Endodermal cell (in vitro differentiated cells): ENCODE data around the gene PDE4A. TPM values are rescaled to one million over a fixed set of nuclear protein-coding genes. Genes with fewer than 3 reads are reported as not detected.
A peak's percentile ranks its signal among the peaks of the same experiment; 100 is the strongest.

Experiments used
- DNase-seq: peaks from one replicate; pipeline ENCODE4 v3.0.0-alpha.2; 2017
- H3K27ac ChIP-seq: 2 replicates; pipeline ENCODE4 v1.5.1; 2013; ENCODE audit warnings: mild to moderate bottlenecking, low read depth, low read length, moderate library complexity
- H3K27me3 ChIP-seq: 2 replicates; pipeline ENCODE4 v1.6.1; 2013; ENCODE audit warnings: mild to moderate bottlenecking, low read length, moderate library complexity; ENCODE audit not compliant: insufficient read depth, control insufficient read depth, poor library complexity, severe bottlenecking
- H3K36me3 ChIP-seq: 2 replicates; pipeline ENCODE4 v1.7.0; 2013; ENCODE audit warnings: mild to moderate bottlenecking, low read length, moderate library complexity; ENCODE audit not compliant: control insufficient read depth, insufficient read depth
- H3K4me1 ChIP-seq: one replicate; pipeline ENCODE4 v1.7.0; 2013; ENCODE audit warnings: low read length; ENCODE audit not compliant: control insufficient read depth, insufficient read depth
- H3K4me3 ChIP-seq: 2 replicates; pipeline ENCODE4 v1.5.1; 2013; ENCODE audit warnings: mild to moderate bottlenecking, low read length, moderate library complexity
- H3K9ac ChIP-seq: 2 replicates; pipeline ENCODE4 v1.6.1; 2013; ENCODE audit warnings: mild to moderate bottlenecking, low read length, moderate library complexity; ENCODE audit not compliant: poor library complexity, severe bottlenecking; ENCODE audit errors: extremely low read depth
- H3K9me3 ChIP-seq: 2 replicates; pipeline ENCODE4 v1.6.1; 2013; ENCODE audit warnings: mild to moderate bottlenecking, low read length, moderate library complexity; ENCODE audit not compliant: control insufficient read depth
- H3K27ac Mint-ChIP-seq: 2 replicates; pipeline ENCODE4 v1.8.0; 2020; ENCODE audit warnings: mixed read lengths
- H3K27me3 Mint-ChIP-seq: 2 replicates; pipeline ENCODE4 v1.8.0; 2021; ENCODE audit warnings: mild to moderate bottlenecking, mixed read lengths; ENCODE audit not compliant: insufficient read depth
- H3K36me3 Mint-ChIP-seq: 2 replicates; pipeline ENCODE4 v1.8.0; 2020; ENCODE audit warnings: low read depth, mixed read lengths
- H3K4me1 Mint-ChIP-seq: 2 replicates; pipeline ENCODE4 v1.8.0; 2020; ENCODE audit warnings: mixed read lengths
- H3K4me3 Mint-ChIP-seq: 2 replicates; pipeline ENCODE4 v1.8.0; 2020; ENCODE audit warnings: mild to moderate bottlenecking, moderate library complexity, mixed read lengths
- H3K9me3 Mint-ChIP-seq: 2 replicates; pipeline ENCODE4 v1.8.0; 2020; ENCODE audit warnings: mild to moderate bottlenecking, mixed read lengths
- WGBS, 2 experiments: methylation state at CpG; one replicate each; pipeline versions ENCODE4 v1.1.5 to v1.1.7; 2013; ENCODE audit warnings: missing lambda C conversion rate in 2 of 2, mixed read lengths in 1 of 2; ENCODE audit not compliant: insufficient coverage in 1 of 2, insufficient read length in 1 of 2; 5-methylcytosine and 5-hydroxymethylcytosine counted together
- total RNA-seq, 2 donors: library from RNA; stranded (reverse); fragmentation: NEBNext Ultra II Directional in 1 of 2; extraction: Animal tissue kit (Norgen Biotek cat#: 25700) in 1 of 2; gene quantifications; 2 replicates in 1 of 2; 3 replicates in 1 of 2; pipeline ENCODE4 v1.2.1, GENCODE V29; 2021
- TF ChIP-seq, protein P1 (sequence below): fragments of 200-600 bp; sonication (generic); conservative IDR thresholded peaks from 2 replicates; pipeline ENCODE4 v1.5.0; 2021; ENCODE audit warnings: antibody characterized with exemption, mild to moderate bottlenecking

The PDE4A gene
- total RNA-seq, 2 donors from 2014 or later = 1.7 to 2.6 TPM

DNA sequence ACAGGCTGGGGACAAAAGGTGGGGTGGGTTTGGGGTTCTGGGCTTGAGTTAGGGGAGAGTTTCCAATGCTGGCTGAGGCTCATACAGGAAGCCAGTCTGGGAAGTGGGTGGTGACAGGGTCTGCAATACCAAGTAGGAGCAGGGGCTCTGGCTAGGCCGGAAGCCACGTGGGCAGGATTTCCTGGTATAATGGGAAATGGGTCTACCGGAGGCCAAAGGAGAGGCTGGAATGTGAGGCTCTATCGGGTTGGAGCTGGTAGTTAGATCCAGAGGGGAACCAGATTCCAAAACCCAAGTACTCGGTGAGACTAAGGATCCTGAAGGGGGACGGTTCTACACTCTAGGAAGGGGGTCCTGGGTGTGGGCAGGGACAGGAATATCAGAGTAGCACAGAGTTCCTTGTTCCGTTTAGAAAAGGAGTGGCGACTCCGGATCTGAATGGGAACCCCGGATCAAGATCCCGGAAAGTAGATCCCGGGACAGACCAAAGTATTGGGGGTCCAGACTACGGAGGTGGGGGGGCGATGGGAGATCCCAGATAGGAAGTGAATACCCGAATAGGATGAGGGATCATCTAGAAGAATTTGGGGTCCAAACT is 17.8 kb upstream of the PDE4A start:
- no peaks in the 10 kb centered on the region for H3K9me3 Mint-ChIP-seq
- no peaks in the 10 kb centered on the region for H3K9me3 ChIP-seq
- H3K27ac ChIP-seq = no peak overlapping the region
- peaks cover 30% of the 10 kb centered on the region for H3K27me3 Mint-ChIP-seq
- H3K9ac ChIP-seq = peak overlapping the region; percentile 92
- H3K4me1 ChIP-seq = peaks cover 4% of the 10 kb centered on the region
- H3K4me1 Mint-ChIP-seq = peaks cover 14% of the 10 kb centered on the region
- TF ChIP-seq, protein P1, sequence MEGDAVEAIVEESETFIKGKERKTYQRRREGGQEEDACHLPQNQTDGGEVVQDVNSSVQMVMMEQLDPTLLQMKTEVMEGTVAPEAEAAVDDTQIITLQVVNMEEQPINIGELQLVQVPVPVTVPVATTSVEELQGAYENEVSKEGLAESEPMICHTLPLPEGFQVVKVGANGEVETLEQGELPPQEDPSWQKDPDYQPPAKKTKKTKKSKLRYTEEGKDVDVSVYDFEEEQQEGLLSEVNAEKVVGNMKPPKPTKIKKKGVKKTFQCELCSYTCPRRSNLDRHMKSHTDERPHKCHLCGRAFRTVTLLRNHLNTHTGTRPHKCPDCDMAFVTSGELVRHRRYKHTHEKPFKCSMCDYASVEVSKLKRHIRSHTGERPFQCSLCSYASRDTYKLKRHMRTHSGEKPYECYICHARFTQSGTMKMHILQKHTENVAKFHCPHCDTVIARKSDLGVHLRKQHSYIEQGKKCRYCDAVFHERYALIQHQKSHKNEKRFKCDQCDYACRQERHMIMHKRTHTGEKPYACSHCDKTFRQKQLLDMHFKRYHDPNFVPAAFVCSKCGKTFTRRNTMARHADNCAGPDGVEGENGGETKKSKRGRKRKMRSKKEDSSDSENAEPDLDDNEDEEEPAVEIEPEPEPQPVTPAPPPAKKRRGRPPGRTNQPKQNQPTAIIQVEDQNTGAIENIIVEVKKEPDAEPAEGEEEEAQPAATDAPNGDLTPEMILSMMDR = no peak
- WGBS, 2 experiments = 4 to 9% methylated on average over 11 to 15 of the region's 15 CpGs
- H3K36me3 ChIP-seq = peaks cover 30% of the 10 kb centered on the region
- peaks cover 21% of the 10 kb centered on the region for H3K36me3 Mint-ChIP-seq
- peak; percentile 75 for DNase-seq
- H3K27ac Mint-ChIP-seq = peak overlapping the region; percentile 98
- H3K4me3 Mint-ChIP-seq = peak overlapping the region; percentile 95
- peaks cover 32% of the 10 kb centered on the region for H3K27me3 ChIP-seq
- H3K4me3 ChIP-seq = peak overlapping the region; percentile 96

DNA sequence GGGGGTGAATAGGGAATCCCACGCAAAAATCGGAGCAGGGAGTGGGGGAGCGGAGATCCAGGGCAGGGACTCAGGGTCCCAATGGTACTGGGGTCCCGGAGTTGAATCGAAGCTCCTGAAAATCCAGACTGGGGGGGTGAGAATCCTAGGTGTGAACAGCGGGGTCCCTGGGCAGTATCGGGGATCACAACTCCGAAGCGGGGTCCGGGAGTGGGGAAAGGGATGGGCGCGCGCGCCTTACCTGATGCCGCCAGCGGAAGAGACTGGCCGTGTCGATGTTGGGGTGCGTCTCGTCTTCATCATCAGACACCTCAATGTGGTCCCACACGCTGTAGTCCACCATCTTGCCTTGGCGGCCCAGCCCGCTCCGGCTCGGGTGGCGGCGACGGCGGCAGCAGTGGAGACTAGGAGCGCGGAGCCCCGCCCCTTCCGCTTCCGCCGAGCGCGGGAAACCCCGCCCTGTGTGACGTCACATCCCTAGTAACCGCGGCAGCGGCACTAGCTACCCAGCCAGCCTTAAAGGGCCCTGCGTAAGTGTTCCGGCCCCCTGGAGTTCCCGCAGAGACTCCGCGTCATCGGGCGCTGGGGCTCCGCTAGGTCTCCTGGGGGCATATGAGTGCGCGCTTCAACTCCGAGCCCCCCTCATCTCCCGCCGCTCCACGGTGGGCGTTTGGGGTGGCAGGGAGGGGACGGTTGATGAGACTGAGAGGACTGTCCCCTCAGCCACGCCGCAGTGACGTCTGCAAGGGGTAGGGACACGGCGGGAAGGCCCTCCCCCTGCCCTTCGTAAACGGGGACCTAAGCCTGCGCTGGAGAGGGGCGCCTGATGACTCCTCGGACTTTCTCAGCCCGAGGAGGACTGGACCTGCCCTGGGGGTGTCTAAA is 17.0 kb upstream of the PDE4A start, which contains the start of gene CDC37:
CDC37 (minus strand) TSS at position 406 of the 885 bp plus-strand sequence; CDS start at position 343, 63 bp downstream.
- peak within 1 kb of the TSS; percentile 95 for H3K4me3 Mint-ChIP-seq
- Histone ChIP-seq H3K4me1 (peaks cover 4% of the 10 kb centered on the region), H3K4me3 (peak within 1 kb of the TSS; percentile 96), H3K9ac (peak within 1 kb of the TSS; percentile 92), H3K9me3 (no peaks in the 10 kb centered on the region), H3K27me3 (peaks cover 38% of the 10 kb centered on the region), H3K27ac (peak within 1 kb of the TSS; percentile 82), H3K36me3 (peaks cover 26% of the 10 kb centered on the region)
- H3K27ac Mint-ChIP-seq = peak within 1 kb of the TSS; percentile 98
- peaks cover 12% of the 10 kb centered on the region for H3K36me3 Mint-ChIP-seq
- H3K4me1 Mint-ChIP-seq = peaks cover 14% of the 10 kb centered on the region
- H3K9me3 Mint-ChIP-seq = no peaks in the 10 kb centered on the region
- peak; percentile 98 for DNase-seq
- TF ChIP-seq, protein P1 = no peak
- peaks cover 38% of the 10 kb centered on the region for H3K27me3 Mint-ChIP-seq
- 0% methylated on average over 25 to 69 of the region's 69 CpGs for WGBS, 2 experiments

DNA sequence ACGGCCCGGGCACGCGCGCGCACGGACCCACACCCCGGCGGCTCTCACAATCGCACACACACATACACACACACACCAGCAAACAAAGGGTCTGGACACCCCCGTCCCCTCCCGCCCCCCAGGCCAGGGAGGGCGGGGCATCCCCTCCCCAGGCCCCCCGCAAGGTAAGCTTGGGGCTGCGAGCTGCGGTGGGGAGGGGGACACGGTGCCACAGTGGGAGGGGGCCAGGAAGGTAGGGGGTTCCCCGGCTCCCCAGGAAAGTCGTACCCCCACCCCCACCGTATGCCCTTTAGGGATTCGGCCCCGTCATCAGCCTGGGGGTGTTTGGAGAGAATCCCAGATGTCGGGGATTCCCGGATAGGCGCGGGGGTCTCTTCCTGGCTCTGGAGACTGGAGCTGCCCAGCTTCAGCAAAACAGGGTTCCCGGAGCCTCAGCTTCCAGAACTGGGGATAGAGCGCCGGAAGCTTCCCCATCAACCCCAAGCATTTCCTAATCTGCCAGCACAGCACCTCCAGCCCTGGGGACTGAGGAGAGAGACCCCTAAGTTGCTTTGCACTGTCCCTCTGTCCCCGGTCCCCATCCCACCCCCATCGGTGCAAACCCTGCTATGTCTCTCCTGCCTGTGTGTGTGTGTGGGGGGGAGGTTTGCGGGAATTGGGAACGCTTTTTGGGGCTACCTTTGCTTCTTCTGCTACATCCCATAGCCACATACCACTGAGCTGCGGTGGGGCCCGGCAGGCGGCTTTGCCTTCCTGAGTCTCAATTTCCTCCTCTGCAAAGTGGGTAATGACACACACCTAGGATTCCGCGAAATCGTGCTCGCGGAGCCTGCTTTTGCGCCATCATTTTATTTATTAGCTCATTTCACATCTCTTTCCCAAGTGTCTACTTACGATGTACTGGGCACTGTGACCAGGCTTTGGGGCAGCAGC is 15.2 kb upstream of the PDE4A start:
- Histone ChIP-seq H3K4me3 (peak overlapping the region; percentile 96), H3K36me3 (peaks cover 13% of the 10 kb centered on the region), H3K27ac (no peak overlapping the region), H3K9me3 (no peaks in the 10 kb centered on the region), H3K9ac (no peak overlapping the region), H3K27me3 (peaks cover 44% of the 10 kb centered on the region), H3K4me1 (peaks cover 4% of the 10 kb centered on the region)
- DNase-seq = no peak
- H3K9me3 Mint-ChIP-seq = no peaks in the 10 kb centered on the region
- H3K4me3 Mint-ChIP-seq = peak overlapping the region; percentile 95
- H3K4me1 Mint-ChIP-seq = peaks cover 14% of the 10 kb centered on the region
- H3K36me3 Mint-ChIP-seq = peaks cover 8% of the 10 kb centered on the region
- 27 to 43% methylated on average over 14 to 36 of the region's 43 CpGs for WGBS, 2 experiments
- TF ChIP-seq, protein P1 = no peak
- H3K27ac Mint-ChIP-seq = no peak overlapping the region
- peaks cover 52% of the 10 kb centered on the region for H3K27me3 Mint-ChIP-seq
